Activated naive CD4-positive, alpha-beta T cell treated with anti-CD3 and anti-CD28 coated beads for 36 hours (primary cell): ENCODE results near the gene ZNRF1. TPM values are rescaled to one million over a fixed set of nuclear protein-coding genes. Genes with fewer than 3 reads are reported as not detected.
"Not testable (repeated sequence)": the region's sequence is repeated elsewhere in the genome, so short reads cannot be mapped to it uniquely, and the experiment has no call there.

Experiments used
- CTCF ChIA-PET: fragments of 350-600 bp; sonication (Branson Sonifier 250); formaldehyde crosslinking; loops from one replicate; lab custom pipeline; 2021; ENCODE audit warnings: antibody characterized with exemption; lab: Charles Lee
- DNase-seq: peaks from one replicate; pipeline ENCODE4 v3.0.0-alpha.2; 2020
- H3K27ac Mint-ChIP-seq: one replicate; pipeline ENCODE4 v1.8.0; 2021; ENCODE audit warnings: mild to moderate bottlenecking, mixed read lengths
- H3K27me3 Mint-ChIP-seq: one replicate; pipeline ENCODE4 v1.8.0; 2021; ENCODE audit warnings: low read depth, mixed read lengths
- H3K36me3 Mint-ChIP-seq: one replicate; pipeline ENCODE4 v1.8.0; 2021; ENCODE audit warnings: low read depth, mixed read lengths
- H3K4me1 Mint-ChIP-seq: one replicate; pipeline ENCODE4 v1.8.0; 2021; ENCODE audit warnings: low read depth, mixed read lengths
- H3K4me3 Mint-ChIP-seq: one replicate; pipeline ENCODE4 v1.8.0; 2021; ENCODE audit warnings: mild to moderate bottlenecking, moderate library complexity, mixed read lengths
- H3K9me3 Mint-ChIP-seq: one replicate; pipeline ENCODE4 v1.8.0; 2021; ENCODE audit warnings: mixed read lengths
- intact Hi-C: fragments of 100-400 bp; cut with micrococcal nuclease; formaldehyde crosslinking; loops from one replicate; pipeline ENCODE4 v1.15.1; 2023
- total RNA-seq, 2 experiments: library from RNA; stranded (reverse); gene quantifications; one replicate each; pipeline ENCODE4 v1.2.3, GENCODE V29; 2021

ZNRF1 gene
- total RNA-seq, 2 experiments from 2014 or later = 35.3 to 35.7 TPM

GRCh38 chr16:75087375-75087979 is 88.7 kb downstream of the ZNRF1 start:
- H3K36me3 Mint-ChIP-seq = no peaks in the 10 kb centered on the region
- H3K27ac Mint-ChIP-seq = no peak overlapping the region
- DNase-seq = no peak
- CTCF ChIA-PET = interaction anchor here (1.4 kb wide), 1 partner anchor 24 kb away, joined by 4 read pairs; no protein-coding TSS in a partner anchor
- no peaks in the 10 kb centered on the region for H3K9me3 Mint-ChIP-seq
- no peak overlapping the region for H3K4me3 Mint-ChIP-seq
- H3K4me1 Mint-ChIP-seq = peaks cover 5% of the 10 kb centered on the region
- H3K27me3 Mint-ChIP-seq = no peaks in the 10 kb centered on the region
- intact Hi-C loops = no loop called here

- H3K27ac Mint-ChIP-seq = no peak overlapping the region
- H3K4me3 Mint-ChIP-seq = no peak overlapping the region
- CTCF ChIA-PET = interaction anchor here (1.2 to 1.4 kb wide), 2 partner anchors 23 to 76 kb away, joined by 3 to 4 read pairs; no protein-coding TSS in a partner anchor
- no peak for DNase-seq
- H3K27me3 Mint-ChIP-seq = no peaks in the 10 kb centered on the region
- no peaks in the 10 kb centered on the region for H3K9me3 Mint-ChIP-seq
- intact Hi-C loops = no loop called here
- H3K36me3 Mint-ChIP-seq = no peaks in the 10 kb centered on the region
- peaks cover 5% of the 10 kb centered on the region for H3K4me1 Mint-ChIP-seq
Measured at GRCh38 chr16:75088216-75088615, 89.4 kb downstream of the ZNRF1 start.

- CTCF ChIA-PET = interaction anchor here (0.9 to 1.2 kb wide), 2 partner anchors 21 to 77 kb away, joined by 3 read pairs; no protein-coding TSS in a partner anchor
- H3K27ac Mint-ChIP-seq = no peak overlapping the region
Measured at GRCh38 chr16:75088934-75089333, 90.1 kb downstream of the ZNRF1 start.

GRCh38 chr16:75089486-75090202 is 90.8 kb downstream of the ZNRF1 start:
- CTCF ChIA-PET = interaction anchor here (0.9 kb wide), 1 partner anchor 20 kb away, joined by 3 read pairs; no protein-coding TSS in a partner anchor
- Mint-ChIP-seq H3K36me3 (no peaks in the 10 kb centered on the region), H3K27me3 (no peaks in the 10 kb centered on the region), H3K4me1 (peaks cover 5% of the 10 kb centered on the region), H3K27ac (no peak overlapping the region), H3K9me3 (no peaks in the 10 kb centered on the region), H3K4me3 (no peak overlapping the region)
- no peak for DNase-seq
- intact Hi-C loops = no loop called here

More at GRCh38 chr16:75088934-75089333, 90.1 kb downstream of the ZNRF1 start:
- intact Hi-C loops = no loop called here
- H3K9me3 Mint-ChIP-seq = no peaks in the 10 kb centered on the region
- H3K4me3 Mint-ChIP-seq = no peak overlapping the region
- H3K27me3 Mint-ChIP-seq = no peaks in the 10 kb centered on the region
- no peak for DNase-seq
- no peaks in the 10 kb centered on the region for H3K36me3 Mint-ChIP-seq
- H3K4me1 Mint-ChIP-seq = peaks cover 5% of the 10 kb centered on the region

GRCh38 chr16:75090899-75091298 is 92.1 kb downstream of the ZNRF1 start:
- H3K4me3 Mint-ChIP-seq, H3K36me3 Mint-ChIP-seq, H3K27ac Mint-ChIP-seq, H3K27me3 Mint-ChIP-seq, intact Hi-C loops, H3K9me3 Mint-ChIP-seq, H3K4me1 Mint-ChIP-seq, DNase-seq: not testable (repeated sequence)
- CTCF ChIA-PET = interaction anchor here (1.4 kb wide), 1 partner anchor 93 kb away, joined by 4 read pairs; no protein-coding TSS in a partner anchor

GRCh38 chr16:75091619-75092018 is 92.8 kb downstream of the ZNRF1 start:
- H3K27ac Mint-ChIP-seq, intact Hi-C loops, H3K36me3 Mint-ChIP-seq, H3K4me3 Mint-ChIP-seq, H3K4me1 Mint-ChIP-seq, H3K27me3 Mint-ChIP-seq, H3K9me3 Mint-ChIP-seq, DNase-seq: not testable (repeated sequence)
- CTCF ChIA-PET = interaction anchor here (1.4 kb wide), 1 partner anchor 93 kb away, joined by 4 read pairs; no protein-coding TSS in a partner anchor

GRCh38 chr16:75092777-75093176 is 94.0 kb downstream of the ZNRF1 start:
- DNase-seq = no peak
- peaks cover 16% of the 10 kb centered on the region for H3K4me1 Mint-ChIP-seq
- H3K27me3 Mint-ChIP-seq = no peaks in the 10 kb centered on the region
- H3K9me3 Mint-ChIP-seq = no peaks in the 10 kb centered on the region
- no peak overlapping the region for H3K27ac Mint-ChIP-seq
- CTCF ChIA-PET = no interaction called here
- intact Hi-C loops = no loop called here
- no peak overlapping the region for H3K4me3 Mint-ChIP-seq
- peaks cover 2% of the 10 kb centered on the region for H3K36me3 Mint-ChIP-seq

GRCh38 chr16:75093598-75094540 is 95.0 kb downstream of the ZNRF1 start:
- CTCF ChIA-PET = no interaction called here
- no peak overlapping the region for H3K4me3 Mint-ChIP-seq
- no peak for DNase-seq
- intact Hi-C loops = no loop called here
- H3K36me3 Mint-ChIP-seq = peaks cover 2% of the 10 kb centered on the region
- no peaks in the 10 kb centered on the region for H3K9me3 Mint-ChIP-seq
- no peaks in the 10 kb centered on the region for H3K27me3 Mint-ChIP-seq
- no peak overlapping the region for H3K27ac Mint-ChIP-seq
- H3K4me1 Mint-ChIP-seq = peaks cover 25% of the 10 kb centered on the region

- no peak for DNase-seq
- Mint-ChIP-seq H3K27ac (no peak overlapping the region), H3K36me3 (peaks cover 2% of the 10 kb centered on the region), H3K27me3 (no peaks in the 10 kb centered on the region), H3K4me1 (peaks cover 34% of the 10 kb centered on the region), H3K9me3 (no peaks in the 10 kb centered on the region), H3K4me3 (no peak overlapping the region)
- CTCF ChIA-PET = no interaction called here
- intact Hi-C loops = no loop called here
Measured at GRCh38 chr16:75095204-75095621, 96.4 kb downstream of the ZNRF1 start.

GRCh38 chr16:75096656-75097055 is 97.8 kb downstream of the ZNRF1 start:
- no peaks in the 10 kb centered on the region for H3K27me3 Mint-ChIP-seq
- peaks cover 2% of the 10 kb centered on the region for H3K36me3 Mint-ChIP-seq
- CTCF ChIA-PET = interaction anchor here (0.7 to 5.7 kb wide), 2 partner anchors 14 to 25 kb away, joined by 4 to 65 read pairs; no protein-coding TSS in a partner anchor
- no peaks in the 10 kb centered on the region for H3K9me3 Mint-ChIP-seq
- no peak overlapping the region for H3K27ac Mint-ChIP-seq
- peaks cover 39% of the 10 kb centered on the region for H3K4me1 Mint-ChIP-seq
- DNase-seq = no peak
- no peak overlapping the region for H3K4me3 Mint-ChIP-seq
- intact Hi-C loops = no loop called here

GRCh38 chr16:75097191-75097761 is 98.5 kb downstream of the ZNRF1 start:
- H3K36me3 Mint-ChIP-seq = peaks cover 2% of the 10 kb centered on the region
- H3K9me3 Mint-ChIP-seq = no peaks in the 10 kb centered on the region
- no peak overlapping the region for H3K4me3 Mint-ChIP-seq
- peaks cover 39% of the 10 kb centered on the region for H3K4me1 Mint-ChIP-seq
- H3K27me3 Mint-ChIP-seq = no peaks in the 10 kb centered on the region
- intact Hi-C loops = no loop called here
- no peak overlapping the region for H3K27ac Mint-ChIP-seq
- CTCF ChIA-PET = interaction anchor here (1.4 to 5.7 kb wide), 3 partner anchors 14 to 99 kb away, joined by 4 to 65 read pairs (median 10); partner anchors contain the start of gene ZNRF1
- DNase-seq = no peak
